CD14-positive monocyte (primary cell): ENCODE data around the gene MCF2L2. TPM values are rescaled to one million over a fixed set of nuclear protein-coding genes. Genes with fewer than 3 reads are reported as not detected.
A peak's percentile ranks its signal among the peaks of the same experiment; 100 is the strongest.

Experiments used
- DNase-seq, 3 donors: peaks; one replicate each; pipeline ENCODE4 v3.0.0-alpha.2; 2011 to 2022
- H2AFZ ChIP-seq: 2 replicates; pipeline ENCODE4 v1.6.0; 2012; ENCODE audit warnings: mild to moderate bottlenecking, low read depth, low read length, inconsistent platforms; ENCODE audit not compliant: insufficient read depth, poor library complexity, severe bottlenecking
- H3K27ac ChIP-seq, 2 donors: 1 replicate in 1 of 2; 2 replicates in 1 of 2; pipeline ENCODE4 v1.5.1; 2012 to 2013; ENCODE audit warnings: low read length in 2 of 2, control low read depth in 1 of 2, inconsistent platforms in 1 of 2, low read depth in 1 of 2, mild to moderate bottlenecking in 1 of 2
- H3K27me3 ChIP-seq, 2 donors: one replicate each; pipeline versions ENCODE4 v1.6.0 to v1.6.1; 2011 to 2013; ENCODE audit warnings: low read length in 2 of 2; ENCODE audit not compliant: control insufficient read depth in 2 of 2, insufficient read depth in 2 of 2
- H3K36me3 ChIP-seq, 2 donors: replicated peaks in 1 of 2; 1 replicate in 1 of 2; 2 replicates in 1 of 2; pipeline versions ENCODE4 v1.5.1 to v1.6.1; 2012 to 2013; ENCODE audit warnings: low read length in 2 of 2, control low read depth in 1 of 2, inconsistent platforms in 1 of 2, mild to moderate bottlenecking in 1 of 2; ENCODE audit not compliant: insufficient read depth in 2 of 2, control insufficient read depth in 1 of 2
- H3K4me1 ChIP-seq, 2 donors: 1 replicate in 1 of 2; 2 replicates in 1 of 2; pipeline versions ENCODE4 v1.5.1 to v1.6.1; 2012 to 2013; ENCODE audit warnings: low read length in 2 of 2, control low read depth in 1 of 2, inconsistent platforms in 1 of 2, mild to moderate bottlenecking in 1 of 2, moderate library complexity in 1 of 2; ENCODE audit not compliant: insufficient read depth in 2 of 2, control insufficient read depth in 1 of 2
- H3K4me2 ChIP-seq: replicated peaks from 2 replicates; pipeline ENCODE3; 2012; ENCODE audit warnings: low read length, moderate library complexity, mild to moderate bottlenecking; ENCODE audit not compliant: poor library complexity, severe bottlenecking; ENCODE audit errors: extremely low read depth
- H3K4me3 ChIP-seq, 3 experiments: fragments of 200-600 bp in 1 of 3; sonication (generic) in 1 of 3; replicated peaks in 1 of 3; 1 replicate in 2 of 3; 2 replicates in 1 of 3; pipeline ENCODE4 v1.5.1; 2011 to 2013; ENCODE audit warnings: low read length in 3 of 3, mild to moderate bottlenecking in 3 of 3, control low read depth in 2 of 3, low read depth in 2 of 3, inconsistent platforms in 1 of 3, moderate library complexity in 1 of 3
- H3K79me2 ChIP-seq: 2 replicates; pipeline ENCODE4 v1.6.0; 2012; ENCODE audit warnings: mild to moderate bottlenecking, control low read depth, inconsistent platforms, low read length, moderate library complexity; ENCODE audit not compliant: insufficient read depth
- H3K9ac ChIP-seq: 2 replicates; pipeline ENCODE4 v1.6.0; 2017; ENCODE audit warnings: low read length, mild to moderate bottlenecking; ENCODE audit not compliant: insufficient read depth, poor library complexity, severe bottlenecking
- H3K9me3 ChIP-seq, 2 donors: replicated peaks in 1 of 2; 1 replicate in 1 of 2; 2 replicates in 1 of 2; pipeline versions ENCODE4 v1.5.1 to v1.6.1; 2012 to 2013; ENCODE audit warnings: low read length in 2 of 2, control low read depth in 1 of 2; ENCODE audit not compliant: control insufficient read depth in 1 of 2, insufficient read depth in 1 of 2
- H4K20me1 ChIP-seq: 2 replicates; pipeline ENCODE4 v1.6.0; 2012; ENCODE audit warnings: mild to moderate bottlenecking, low read length, control low read depth, moderate library complexity; ENCODE audit not compliant: insufficient read depth
- H3K27ac Mint-ChIP-seq, 7 donors: one replicate each; pipeline ENCODE4 v1.8.0; 2020; ENCODE audit warnings: mild to moderate bottlenecking in 7 of 7, mixed read lengths in 7 of 7, moderate library complexity in 6 of 7, inconsistent platforms in 2 of 7
- H3K27me3 Mint-ChIP-seq, 3 donors: one replicate each; pipeline ENCODE4 v1.8.0; 2021 to 2022; ENCODE audit warnings: low read depth in 3 of 3, mild to moderate bottlenecking in 3 of 3, mixed read lengths in 3 of 3, moderate library complexity in 3 of 3, inconsistent platforms in 1 of 3
- H3K36me3 Mint-ChIP-seq, 2 donors: one replicate each; pipeline ENCODE4 v1.8.0; 2020; ENCODE audit warnings: mixed read lengths in 2 of 2, inconsistent platforms in 1 of 2, mild to moderate bottlenecking in 1 of 2
- H3K4me1 Mint-ChIP-seq: one replicate; pipeline ENCODE4 v1.8.0; 2020; ENCODE audit warnings: mild to moderate bottlenecking, mixed read lengths
- H3K4me3 Mint-ChIP-seq, 2 donors: one replicate each; pipeline ENCODE4 v1.8.0; 2020; ENCODE audit warnings: mild to moderate bottlenecking in 2 of 2, mixed read lengths in 2 of 2, moderate library complexity in 1 of 2
- H3K9me3 Mint-ChIP-seq, 7 donors: one replicate each; pipeline ENCODE4 v1.8.0; 2020 to 2022; ENCODE audit warnings: mixed read lengths in 7 of 7, mild to moderate bottlenecking in 6 of 7, moderate library complexity in 6 of 7, inconsistent platforms in 2 of 7
- CTCF ChIP-seq: fragments of 200-600 bp; IDR thresholded peaks from one replicate; pipeline ENCODE4 v1.8.0; 2022; ENCODE audit warnings: antibody characterized with exemption, mild to moderate bottlenecking
- WGBS: methylation state at CpG from one replicate; pipeline ENCODE4 v1.1.5; 2013; ENCODE audit warnings: missing lambda C conversion rate; ENCODE audit not compliant: insufficient coverage; 5-methylcytosine and 5-hydroxymethylcytosine counted together
- intact Hi-C, 2 donors: fragments of 100-400 bp; cut with micrococcal nuclease; formaldehyde crosslinking; loops; one replicate each; pipeline versions ENCODE4 v1.15.0 to v1.15.1; 2023
- polyA plus RNA-seq, 3 donors: library from polyadenylated mRNA; depleted of rRNA in 1 of 3; unstranded in 2 of 3; stranded (reverse) in 1 of 3; fragments of 300-500 nt in 2 of 3; fragments of >200 nt in 1 of 3; fragmentation: Illumina TruSeq in 2 of 3; gene quantifications; 1 replicate in 2 of 3; 2 replicates in 1 of 3; pipeline ENCODE4 v1.2.3, GENCODE V29; 2012 to 2021

The MCF2L2 gene
- polyA plus RNA-seq, 3 donors, result 0.01 to 0.13 TPM; not detected in 1

- TF ChIP-seq CTCF, result peak; percentile 39
- Histone ChIP-seq H3K4me1 (peaks cover 20 to 26% of the 10 kb centered on the region in 2 donors), H2AFZ (no peak overlapping the region), H3K36me3 (no peaks in the 10 kb centered on the region), H3K27ac (no peak overlapping the region), H3K4me2 (no peak overlapping the region), H3K27me3 (no peaks in the 10 kb centered on the region), H3K4me3 (no peak overlapping the region), H3K79me2 (no peaks in the 10 kb centered on the region), H3K9me3 (no peaks in the 10 kb centered on the region), H3K9ac (no peak overlapping the region), H4K20me1 (no peaks in the 10 kb centered on the region)
- H3K27me3 Mint-ChIP-seq, result peaks cover 0 to 6% (median 0%) of the 10 kb centered on the region in 3 donors
- H3K36me3 Mint-ChIP-seq, result no peaks in the 10 kb centered on the region
- peak; percentile 36 to 47 (median 44) for DNase-seq
- H3K4me3 Mint-ChIP-seq, result no peak overlapping the region
- H3K4me1 Mint-ChIP-seq, result peaks cover 21% of the 10 kb centered on the region
- intact Hi-C loops, result loop anchor here in 1 of 2 donors (5.0 kb wide), 1 partner anchor 78 kb away; no protein-coding TSS in a partner anchor
- WGBS, result 90% methylated on average over 6 of the region's 7 CpGs
- H3K9me3 Mint-ChIP-seq, result no peaks in the 10 kb centered on the region
- H3K27ac Mint-ChIP-seq, result peak overlapping the region in 2 of 7 donors; percentile 50 to 75
Observed at GRCh38 chr3:183188895-183189462, 239.4 kb downstream of the MCF2L2 start.

- H3K9ac ChIP-seq, result no peak overlapping the region
- H3K27ac ChIP-seq, result no peak overlapping the region
- Mint-ChIP-seq H3K27me3 (peaks cover 3 to 14% (median 12%) of the 10 kb centered on the region in 3 donors), H3K4me3 (peak overlapping the region in 1 of 2 donors; percentile 64), H3K4me1 (peaks cover 21% of the 10 kb centered on the region), H3K36me3 (no peaks in the 10 kb centered on the region), H3K27ac (peak overlapping the region in 6 of 7 donors; percentile 63 to 79 (median 74)), H3K9me3 (peaks cover 0 to 3% (median 0%) of the 10 kb centered on the region in 7 donors)
- no peaks in the 10 kb centered on the region for H3K79me2 ChIP-seq
- no peak overlapping the region for H2AFZ ChIP-seq
- peaks cover 20 to 26% of the 10 kb centered on the region in 2 donors for H3K4me1 ChIP-seq
- H3K4me2 ChIP-seq, result peak overlapping the region; percentile 23
- H3K4me3 ChIP-seq, result peak overlapping the region in 1 of 3 experiments; percentile 13
- no peaks in the 10 kb centered on the region for H4K20me1 ChIP-seq
- H3K36me3 ChIP-seq, result no peaks in the 10 kb centered on the region
- DNase-seq, result peak; percentile 38 to 62 (median 54)
- H3K9me3 ChIP-seq, result no peaks in the 10 kb centered on the region
- TF ChIP-seq CTCF, result no peak
- H3K27me3 ChIP-seq, result peaks cover 0 to 5% of the 10 kb centered on the region in 2 donors
- no CpG with 5 or more reads among the region's 4 CpGs for WGBS
- intact Hi-C loops, result loop anchor here (2.0 to 5.0 kb wide), 2 partner anchors 82 to 197 kb away; no protein-coding TSS in a partner anchor
Observed at GRCh38 chr3:183185696-183186095, 242.7 kb downstream of the MCF2L2 start.
